Measurements from ENCODE around the gene TBXAS1. TPM values are rescaled to one million over a fixed set of nuclear protein-coding genes. Genes with fewer than 3 reads are reported as not detected.

Gene TBXAS1
- total RNA-seq, 1 experiment from 2014 or later: not detected

- in situ Hi-C loops (cut with HindIII; ENCODE audit: low sequenced_read_pairs): no loop called here
- no peak for DNase-seq (ENCODE audit: low spot score)
Measured at GRCh38 chr7:140069298-140069949, 240.4 kb downstream of the TBXAS1 start.

Other genes with a start within 250 kb of the TBXAS1 start
- under 0.01 and 0.17 TPM in 2 replicates for gene HIPK2, start 51.3 kb upstream of the TBXAS1 start, total RNA-seq (2014; rRNA removed; shearing (Covaris generic))
- 0.06 and 0.24 TPM in 2 replicates for gene PARP12, start 233.7 kb downstream of the TBXAS1 start, total RNA-seq (2014; rRNA removed; shearing (Covaris generic))

All from G401 (cell line).